GM19351 (cell line): ENCODE data around the gene SLC39A9.
"Not testable (repeated sequence)": the region's sequence is repeated elsewhere in the genome, so short reads cannot be mapped to it uniquely, and the experiment has no call there.

Experiments
- ATAC-seq: cut with Tn5 transposase; IDR thresholded peaks from one replicate; pipeline ENCODE4 v1.9.1; 2021; ENCODE audit warnings: mild to moderate bottlenecking, moderate library complexity; ENCODE audit not compliant: unreplicated experiment

Gene SLC39A9

GRCh38 chr14:69497866-69498265, 99.4 kb downstream of the SLC39A9 start:
- not testable (repeated sequence) for ATAC-seq

- ATAC-seq: not testable (repeated sequence)
Observed at GRCh38 chr14:69498286-69498685, 99.8 kb downstream of the SLC39A9 start.

- ATAC-seq: no peak
Observed at GRCh38 chr14:69499436-69499835, 100.9 kb downstream of the SLC39A9 start.

DNA sequence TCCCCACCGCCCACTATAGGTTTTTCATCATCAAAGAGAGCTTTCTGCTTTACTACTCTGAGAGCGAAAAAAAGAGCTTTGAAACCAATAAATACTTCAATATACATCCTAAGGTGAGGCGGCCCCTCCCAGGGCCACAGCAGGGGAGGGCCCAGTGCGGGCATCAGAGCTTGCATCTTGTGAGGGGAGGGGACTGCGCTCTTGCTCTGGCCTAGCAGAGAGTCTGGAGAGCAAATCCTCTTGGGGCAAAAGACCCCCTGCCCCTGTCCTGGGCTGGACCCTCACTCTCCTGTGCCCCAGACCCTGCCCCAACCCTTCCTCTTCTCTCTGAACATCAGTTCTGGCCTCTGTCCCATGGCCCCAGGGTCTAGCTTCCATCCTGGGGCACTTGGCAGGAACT, 101.6 kb downstream of the SLC39A9 start:
- no peak for ATAC-seq

DNA sequence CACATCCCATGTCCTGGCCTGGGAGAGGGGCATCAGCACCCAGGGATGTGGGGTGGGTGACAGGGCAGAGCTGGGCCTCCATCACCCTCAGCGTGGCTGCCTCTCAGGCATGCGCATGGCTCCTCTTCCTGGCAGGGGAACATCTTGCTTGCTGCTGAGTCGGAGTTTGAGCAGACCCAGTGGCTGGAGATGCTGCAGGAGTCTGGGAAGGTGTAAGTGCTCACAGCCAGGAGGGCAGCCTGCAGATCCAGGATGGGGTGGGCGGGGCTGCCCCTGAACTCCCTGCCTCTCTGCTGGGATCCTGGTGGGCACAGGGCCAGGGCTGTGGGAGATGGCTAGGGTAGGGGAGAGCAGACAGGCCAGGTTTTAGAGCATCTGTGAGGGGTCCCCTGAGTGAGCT, 102.2 kb downstream of the SLC39A9 start:
- no peak for ATAC-seq

DNA sequence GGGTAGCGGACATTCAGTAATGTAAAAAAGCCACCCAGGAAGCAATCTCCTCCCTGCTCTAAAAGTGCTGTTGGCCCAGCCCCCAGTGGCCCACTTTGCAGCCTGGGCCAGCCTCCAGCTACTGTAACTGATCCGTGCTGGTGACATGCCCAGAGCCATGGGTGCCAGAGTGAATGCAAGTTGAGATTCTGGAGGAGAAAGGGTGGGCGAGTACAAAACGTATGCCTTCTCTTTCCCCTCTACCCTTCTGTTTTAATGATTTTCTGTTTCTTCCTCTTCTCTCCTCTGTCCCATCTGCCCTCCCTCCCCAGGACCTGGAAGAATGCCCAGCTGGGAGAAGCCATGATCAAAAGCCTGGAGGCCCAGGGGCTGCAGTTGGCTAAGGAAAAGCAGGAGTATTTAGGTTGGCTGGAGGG, 102.9 kb downstream of the SLC39A9 start:
- no peak for ATAC-seq

DNA sequence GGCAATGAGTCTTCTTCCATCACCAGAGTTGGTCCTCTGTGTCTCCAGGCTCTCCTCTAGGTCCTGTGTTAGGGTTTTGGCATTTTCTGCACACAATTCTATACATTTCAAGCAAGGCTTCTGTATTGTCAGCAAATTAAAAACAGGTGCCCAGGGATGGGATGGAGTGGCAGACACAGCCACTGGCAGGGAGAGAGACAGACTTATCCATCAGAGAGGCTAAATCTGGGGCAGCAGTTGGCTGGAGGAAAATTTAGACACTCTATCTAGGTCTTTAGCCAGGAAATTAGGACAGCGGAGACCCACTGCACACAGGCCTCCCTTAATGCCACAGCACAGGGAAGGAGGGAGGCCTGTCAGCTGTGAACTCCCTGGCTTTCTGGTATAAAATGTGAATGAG, 106.3 kb downstream of the SLC39A9 start:
- no peak for ATAC-seq

DNA sequence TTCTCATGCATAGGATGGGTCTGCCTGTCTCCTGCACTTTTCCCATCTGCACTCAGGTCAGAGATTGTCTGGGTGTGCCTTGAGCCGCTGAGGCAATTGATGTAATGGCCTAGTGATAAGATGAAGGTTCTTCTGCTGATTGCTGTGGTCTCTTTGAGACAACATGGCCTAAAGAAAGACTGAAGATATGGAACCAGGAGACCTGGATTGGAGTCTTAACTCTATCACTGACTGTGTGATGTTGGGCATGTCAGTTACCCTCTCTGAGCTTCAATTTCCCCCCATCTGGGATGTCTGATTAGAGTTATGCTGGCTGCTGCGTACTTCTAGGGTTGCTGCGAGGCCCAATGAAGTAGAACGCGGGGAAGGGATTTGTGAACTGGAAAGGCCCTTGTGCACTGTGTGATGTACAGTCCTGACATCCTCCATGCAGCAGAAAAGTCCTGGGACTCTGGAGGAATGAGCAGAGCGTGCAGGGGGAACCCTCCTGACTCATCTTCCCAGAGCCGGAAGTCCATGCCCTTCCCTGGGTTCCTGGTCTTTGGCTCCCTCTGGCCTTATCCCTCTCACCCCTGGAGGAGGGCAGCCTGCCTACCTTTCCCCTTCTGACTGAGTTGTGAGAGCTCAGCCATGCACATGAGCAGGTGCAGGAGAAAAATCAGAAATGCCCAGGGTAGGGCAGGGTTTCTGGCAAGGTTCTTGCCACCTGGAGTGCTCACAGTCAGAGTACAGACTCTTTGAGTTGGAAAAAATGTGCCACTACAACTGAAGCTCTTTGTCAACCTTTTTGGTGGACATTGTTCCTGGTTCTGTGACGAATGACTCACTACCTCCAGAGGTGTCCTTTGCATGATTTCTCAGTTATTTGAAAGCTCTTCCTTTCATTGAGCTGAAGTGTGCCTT, 107.1 kb downstream of the SLC39A9 start:
- ATAC-seq: no peak

DNA sequence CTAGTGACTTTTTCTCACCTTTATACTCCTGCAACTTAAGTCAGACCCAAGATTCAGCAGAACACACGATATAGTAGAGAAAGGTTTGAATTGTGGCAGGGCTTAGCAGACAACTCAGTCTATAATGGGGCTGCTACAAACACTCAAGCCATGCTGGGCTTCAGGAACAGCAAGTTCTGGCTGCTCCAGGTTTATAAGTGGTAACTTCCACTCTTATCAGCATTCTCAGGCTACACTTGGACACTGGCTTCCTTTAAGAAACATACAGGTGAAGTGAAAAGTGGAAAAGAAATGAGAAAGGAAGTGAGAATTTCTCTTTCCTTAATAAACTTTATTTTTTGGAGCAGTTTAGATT, 107.7 kb downstream of the SLC39A9 start:
- no peak for ATAC-seq
